Measurements from ENCODE around the gene FOXN4. TPM values are rescaled to one million over a fixed set of nuclear protein-coding genes. Genes with fewer than 3 reads are reported as not detected.

FOXN4 gene, protein sequence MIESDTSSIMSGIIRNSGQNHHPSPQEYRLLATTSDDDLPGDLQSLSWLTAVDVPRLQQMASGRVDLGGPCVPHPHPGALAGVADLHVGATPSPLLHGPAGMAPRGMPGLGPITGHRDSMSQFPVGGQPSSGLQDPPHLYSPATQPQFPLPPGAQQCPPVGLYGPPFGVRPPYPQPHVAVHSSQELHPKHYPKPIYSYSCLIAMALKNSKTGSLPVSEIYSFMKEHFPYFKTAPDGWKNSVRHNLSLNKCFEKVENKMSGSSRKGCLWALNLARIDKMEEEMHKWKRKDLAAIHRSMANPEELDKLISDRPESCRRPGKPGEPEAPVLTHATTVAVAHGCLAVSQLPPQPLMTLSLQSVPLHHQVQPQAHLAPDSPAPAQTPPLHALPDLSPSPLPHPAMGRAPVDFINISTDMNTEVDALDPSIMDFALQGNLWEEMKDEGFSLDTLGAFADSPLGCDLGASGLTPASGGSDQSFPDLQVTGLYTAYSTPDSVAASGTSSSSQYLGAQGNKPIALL
- polyA plus RNA-seq: 0.14 and 0.30 TPM in 2 replicates
- polyA minus RNA-seq: not detected in 2 replicates

DNA sequence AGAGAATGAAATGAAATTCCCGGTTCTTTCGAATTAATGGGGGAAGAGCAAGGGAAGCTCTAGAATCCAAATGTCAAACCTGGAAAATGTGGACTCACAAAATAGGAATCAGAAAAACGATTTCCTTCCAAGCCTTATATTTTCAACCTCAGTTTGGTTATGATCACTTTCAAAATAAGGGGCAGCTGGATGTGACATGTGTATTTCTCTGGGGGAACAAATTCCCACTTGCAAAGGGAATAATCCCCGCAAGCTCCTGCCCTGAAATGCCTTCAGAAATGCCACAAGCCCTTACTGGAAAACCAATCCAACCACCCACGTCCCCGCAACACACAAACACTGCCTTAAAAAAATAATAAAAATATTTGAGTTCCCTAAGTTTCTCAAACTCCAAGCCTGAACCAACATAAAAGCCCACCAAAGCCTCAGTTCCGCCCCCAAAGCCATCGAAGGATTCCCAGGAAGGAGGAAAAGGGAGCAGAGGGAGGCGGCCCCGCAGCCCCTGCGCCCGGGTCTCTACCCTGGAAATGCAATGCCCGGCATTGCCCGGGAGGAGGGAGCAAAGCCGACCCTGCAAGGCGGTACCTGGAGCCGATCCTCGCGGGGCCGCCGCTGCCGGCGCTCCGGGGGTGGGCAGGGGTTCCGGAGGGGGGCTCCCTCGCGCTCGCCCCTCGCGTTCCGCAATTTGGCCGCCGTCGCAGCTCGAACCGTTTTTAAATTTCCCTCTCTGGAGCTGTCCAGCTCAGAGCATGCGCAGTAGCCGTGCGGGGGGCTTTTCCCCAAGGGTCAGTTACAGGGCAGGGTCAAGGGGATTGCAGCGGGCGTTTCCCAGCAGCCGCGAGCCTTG lies at the start of gene FOXN4:
Gene FOXN4, minus strand, starts transcription at position 751 of the 847 bp plus-strand sequence. CDS start 963 bp downstream, outside the sequence.
- peak within 1 kb of the TSS; percentile 51 for H3K4me2 ChIP-seq (ENCODE audit: low read length)
- H3K27ac ChIP-seq (ENCODE audit: low read length): no peak within 1 kb of the TSS
- TF ChIP-seq MXI1 (conservative IDR thresholded peaks at IDR 0.05; ENCODE audit: poor library complexity, severe bottlenecking) (no peak), EP300 (conservative IDR thresholded peaks at IDR 0.05; ENCODE audit: poor library complexity, severe bottlenecking) (no peak), SMC3 (conservative IDR thresholded peaks at IDR 0.05; ENCODE audit: poor library complexity) (no peak), POLR2AphosphoS5 (IDR thresholded peaks at IDR 0.05) (no peak), TAF1 (IDR thresholded peaks at IDR 0.05; ENCODE audit: low read depth) (no peak), RAD21 (conservative IDR thresholded peaks at IDR 0.05) (no peak), EZH2 (IDR thresholded peaks at IDR 0.05; ENCODE audit: borderline replicate concordance, insufficient read depth, low read length, poor library complexity, severe bottlenecking) (no peak)
- TF ChIP-seq, protein P1, sequence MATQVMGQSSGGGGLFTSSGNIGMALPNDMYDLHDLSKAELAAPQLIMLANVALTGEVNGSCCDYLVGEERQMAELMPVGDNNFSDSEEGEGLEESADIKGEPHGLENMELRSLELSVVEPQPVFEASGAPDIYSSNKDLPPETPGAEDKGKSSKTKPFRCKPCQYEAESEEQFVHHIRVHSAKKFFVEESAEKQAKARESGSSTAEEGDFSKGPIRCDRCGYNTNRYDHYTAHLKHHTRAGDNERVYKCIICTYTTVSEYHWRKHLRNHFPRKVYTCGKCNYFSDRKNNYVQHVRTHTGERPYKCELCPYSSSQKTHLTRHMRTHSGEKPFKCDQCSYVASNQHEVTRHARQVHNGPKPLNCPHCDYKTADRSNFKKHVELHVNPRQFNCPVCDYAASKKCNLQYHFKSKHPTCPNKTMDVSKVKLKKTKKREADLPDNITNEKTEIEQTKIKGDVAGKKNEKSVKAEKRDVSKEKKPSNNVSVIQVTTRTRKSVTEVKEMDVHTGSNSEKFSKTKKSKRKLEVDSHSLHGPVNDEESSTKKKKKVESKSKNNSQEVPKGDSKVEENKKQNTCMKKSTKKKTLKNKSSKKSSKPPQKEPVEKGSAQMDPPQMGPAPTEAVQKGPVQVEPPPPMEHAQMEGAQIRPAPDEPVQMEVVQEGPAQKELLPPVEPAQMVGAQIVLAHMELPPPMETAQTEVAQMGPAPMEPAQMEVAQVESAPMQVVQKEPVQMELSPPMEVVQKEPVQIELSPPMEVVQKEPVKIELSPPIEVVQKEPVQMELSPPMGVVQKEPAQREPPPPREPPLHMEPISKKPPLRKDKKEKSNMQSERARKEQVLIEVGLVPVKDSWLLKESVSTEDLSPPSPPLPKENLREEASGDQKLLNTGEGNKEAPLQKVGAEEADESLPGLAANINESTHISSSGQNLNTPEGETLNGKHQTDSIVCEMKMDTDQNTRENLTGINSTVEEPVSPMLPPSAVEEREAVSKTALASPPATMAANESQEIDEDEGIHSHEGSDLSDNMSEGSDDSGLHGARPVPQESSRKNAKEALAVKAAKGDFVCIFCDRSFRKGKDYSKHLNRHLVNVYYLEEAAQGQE (IDR thresholded peaks at IDR 0.05; ENCODE audit: borderline replicate concordance): no peak
- H3K9me2 ChIP-seq (ENCODE audit: insufficient read depth, low read length): no peaks in the 10 kb centered on the region
- H2AFZ ChIP-seq (ENCODE audit: low read depth, low read length): no peak within 1 kb of the TSS
- H3K4me3 ChIP-seq (ENCODE audit: low read length): peak within 1 kb of the TSS; percentile 67
- H3K36me3 ChIP-seq (ENCODE audit: insufficient read depth, low read length): no peaks in the 10 kb centered on the region
- H4K20me1 ChIP-seq (ENCODE audit: insufficient read depth): no peaks in the 10 kb centered on the region
- peaks cover 32% of the 10 kb centered on the region for H3K27me3 ChIP-seq (ENCODE audit: insufficient read depth, low read depth, low read length)
- H3K79me2 ChIP-seq (replicated peaks; ENCODE audit: insufficient read depth, low read length): no peaks in the 10 kb centered on the region
- H3F3A ChIP-seq (ENCODE audit: insufficient read depth, low read length, poor library complexity, severe bottlenecking): no peaks in the 10 kb centered on the region
- H3K9me3 ChIP-seq (ENCODE audit: low read length): no peaks in the 10 kb centered on the region
- no peak within 1 kb of the TSS for H3K9ac ChIP-seq (ENCODE audit: low read length)

DNA sequence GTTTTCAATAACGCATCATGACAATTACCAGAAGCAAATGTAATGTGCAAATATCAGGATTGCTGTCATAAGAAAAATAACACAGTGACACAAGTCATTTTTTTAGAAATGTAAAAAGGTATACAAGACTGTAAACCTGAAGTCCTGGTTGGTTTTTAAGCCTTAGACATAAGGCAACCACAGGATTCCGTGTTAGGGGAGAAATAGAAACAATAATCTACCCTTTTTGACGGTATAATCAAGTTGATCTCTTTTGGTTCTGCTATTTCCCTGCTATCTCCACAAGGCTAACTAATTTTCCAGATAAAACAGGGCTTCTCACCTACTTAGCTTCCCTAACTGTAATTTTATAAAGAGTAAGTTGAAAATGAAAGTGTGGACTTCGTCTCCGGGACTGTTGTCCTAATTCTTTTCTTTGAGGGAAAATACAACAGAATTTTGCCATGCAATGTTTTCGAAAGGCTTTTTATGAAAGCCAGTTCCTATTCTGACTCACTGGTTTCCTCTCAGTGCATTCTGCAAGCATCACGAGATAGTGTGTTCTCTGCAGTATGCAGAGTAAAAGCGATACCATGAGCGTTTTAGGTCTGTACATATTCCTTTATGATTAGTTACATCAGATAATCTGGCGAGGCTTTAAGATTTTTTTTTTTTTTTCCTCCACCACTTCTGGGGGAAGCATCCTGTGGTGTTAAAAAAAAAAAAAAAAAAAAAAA lies 49.2 kb upstream of the FOXN4 start:
- Histone ChIP-seq H3K27me3 (ENCODE audit: insufficient read depth, low read depth, low read length) (no peaks in the 10 kb centered on the region), H3K4me3 (ENCODE audit: low read length) (no peak overlapping the region), H3F3A (ENCODE audit: insufficient read depth, low read length, poor library complexity, severe bottlenecking) (no peaks in the 10 kb centered on the region), H3K36me3 (ENCODE audit: insufficient read depth, low read length) (no peaks in the 10 kb centered on the region), H4K20me1 (ENCODE audit: insufficient read depth) (no peaks in the 10 kb centered on the region), H3K79me2 (replicated peaks; ENCODE audit: insufficient read depth, low read length) (no peaks in the 10 kb centered on the region), H3K27ac (ENCODE audit: low read length) (no peak overlapping the region), H3K9me3 (ENCODE audit: low read length) (no peaks in the 10 kb centered on the region), H2AFZ (ENCODE audit: low read depth, low read length) (no peak overlapping the region), H3K9ac (ENCODE audit: low read length) (no peak overlapping the region), H3K9me2 (ENCODE audit: insufficient read depth, low read length) (no peaks in the 10 kb centered on the region), H3K4me2 (ENCODE audit: low read length) (no peak overlapping the region)
- TF ChIP-seq RAD21 (conservative IDR thresholded peaks at IDR 0.05) (no peak), EZH2 (IDR thresholded peaks at IDR 0.05; ENCODE audit: borderline replicate concordance, insufficient read depth, low read length, poor library complexity, severe bottlenecking) (no peak), EP300 (conservative IDR thresholded peaks at IDR 0.05; ENCODE audit: poor library complexity, severe bottlenecking) (no peak)

Measured in neural cell (in vitro differentiated cells).